Gastrocnemius medialis (tissue), 4 donors: ENCODE results near the gene TGM3.

Source experiments
- CTCF ChIP-seq, 5 experiments: fragments of 450-650 bp in 3 of 5; fragments of 200-600 bp in 2 of 5; sonication (generic) in 2 of 5; IDR thresholded peaks in 4 of 5; conservative IDR thresholded peaks in 1 of 5; 1 replicate in 4 of 5; 2 replicates in 1 of 5; pipeline ENCODE4 v1.5.1; 2016 to 2019; ENCODE audit warnings: antibody characterized with exemption in 5 of 5, mild to moderate bottlenecking in 3 of 5, moderate library complexity in 3 of 5
- POLR2A ChIP-seq, 2 donors: fragments of 450-650 bp; IDR thresholded peaks; one replicate each; pipeline ENCODE4 v1.6.1; 2017; ENCODE audit warnings: antibody characterized with exemption in 2 of 2, mild to moderate bottlenecking in 2 of 2, moderate library complexity in 2 of 2

GRCh38 chr20:2302384-2303060 lies 6.7 kb downstream of the TGM3 start:
- no peak for TF ChIP-seq CTCF (IDR thresholded peaks at IDR 0.05 in 4 of 5, conservative IDR thresholded peaks at IDR 0.05 in 1 of 5)
- TF ChIP-seq POLR2A (IDR thresholded peaks at IDR 0.05) = no peak
